ENCODE measurements around the gene SYDE2. TPM values are rescaled to one million over a fixed set of nuclear protein-coding genes. Genes with fewer than 3 reads are reported as not detected.
A peak's percentile ranks its signal among the peaks of the same experiment; 100 is the strongest.
"Not testable (repeated sequence)": the region's sequence is repeated elsewhere in the genome, so short reads cannot be mapped to it uniquely, and the experiment has no call there.

Gene SYDE2
- total and polyA plus RNA-seq, 2 experiments from 2014 or later: 20.6 to 47.5 TPM

DNA sequence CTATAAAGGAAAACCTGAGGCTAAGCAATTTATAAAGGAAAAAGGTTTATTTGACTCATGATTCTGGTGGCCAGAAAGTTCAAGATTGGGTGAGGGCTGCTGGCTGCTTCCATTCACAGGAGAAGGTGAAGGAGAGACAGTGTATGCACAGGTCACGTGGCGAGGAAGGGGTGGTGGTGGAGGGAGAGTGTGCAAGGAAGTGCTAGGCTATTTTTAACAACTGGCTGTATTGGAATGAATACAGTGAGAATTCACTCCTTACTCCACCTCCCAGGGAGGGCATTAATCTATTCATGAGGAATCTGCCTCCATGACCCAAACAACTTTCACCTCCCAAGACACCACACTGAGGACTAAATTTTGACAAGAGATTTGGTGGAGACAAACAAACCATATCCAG, 51.0 kb downstream of the SYDE2 start:
- H3K27ac ChIP-seq: peak overlapping the region; percentile 57

DNA sequence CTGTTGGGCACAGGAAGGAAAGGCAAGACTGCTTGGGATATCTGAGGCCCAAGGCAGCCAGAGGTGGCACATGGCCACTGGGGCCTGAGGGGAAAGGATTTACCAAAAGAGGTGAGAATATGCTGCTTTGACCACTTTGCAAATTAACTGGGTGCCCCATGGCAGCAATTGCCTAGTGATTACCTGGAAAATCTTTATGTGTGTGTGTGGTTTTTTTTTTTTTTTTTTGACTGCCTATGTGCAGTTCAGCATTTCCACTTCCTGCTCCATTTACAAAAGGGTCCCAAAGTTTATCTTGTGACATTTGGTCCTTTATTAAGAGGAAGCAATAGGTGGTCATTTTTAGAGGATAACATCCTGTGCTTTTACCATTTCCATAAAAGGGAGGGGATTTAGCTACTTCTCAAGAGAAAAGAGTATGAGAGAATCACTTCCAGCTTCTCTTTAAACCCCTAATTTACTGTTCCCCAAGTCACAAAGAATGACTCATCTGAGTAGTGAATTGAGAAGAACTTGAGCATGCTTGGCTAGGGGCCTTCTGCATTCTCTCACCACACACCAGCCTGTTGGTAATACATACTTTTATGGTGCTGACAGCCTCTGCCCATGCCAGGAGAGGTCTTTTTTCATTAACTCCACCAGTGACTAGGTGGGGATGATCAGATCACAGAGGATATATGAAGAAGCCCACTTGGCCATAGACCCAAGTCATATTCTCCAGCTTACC, 52.1 kb downstream of the SYDE2 start:
- no peak overlapping the region for H3K4me3 ChIP-seq
- no peaks in the 10 kb centered on the region for H3K36me3 ChIP-seq
- H3K27me3 ChIP-seq: no peaks in the 10 kb centered on the region
- peak overlapping the region; percentile 57 for H3K27ac ChIP-seq
- TF ChIP-seq, protein P1, sequence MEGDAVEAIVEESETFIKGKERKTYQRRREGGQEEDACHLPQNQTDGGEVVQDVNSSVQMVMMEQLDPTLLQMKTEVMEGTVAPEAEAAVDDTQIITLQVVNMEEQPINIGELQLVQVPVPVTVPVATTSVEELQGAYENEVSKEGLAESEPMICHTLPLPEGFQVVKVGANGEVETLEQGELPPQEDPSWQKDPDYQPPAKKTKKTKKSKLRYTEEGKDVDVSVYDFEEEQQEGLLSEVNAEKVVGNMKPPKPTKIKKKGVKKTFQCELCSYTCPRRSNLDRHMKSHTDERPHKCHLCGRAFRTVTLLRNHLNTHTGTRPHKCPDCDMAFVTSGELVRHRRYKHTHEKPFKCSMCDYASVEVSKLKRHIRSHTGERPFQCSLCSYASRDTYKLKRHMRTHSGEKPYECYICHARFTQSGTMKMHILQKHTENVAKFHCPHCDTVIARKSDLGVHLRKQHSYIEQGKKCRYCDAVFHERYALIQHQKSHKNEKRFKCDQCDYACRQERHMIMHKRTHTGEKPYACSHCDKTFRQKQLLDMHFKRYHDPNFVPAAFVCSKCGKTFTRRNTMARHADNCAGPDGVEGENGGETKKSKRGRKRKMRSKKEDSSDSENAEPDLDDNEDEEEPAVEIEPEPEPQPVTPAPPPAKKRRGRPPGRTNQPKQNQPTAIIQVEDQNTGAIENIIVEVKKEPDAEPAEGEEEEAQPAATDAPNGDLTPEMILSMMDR (IDR thresholded peaks at IDR 0.05; ENCODE audit: low read depth, low read length): no peak
- peaks cover 45% of the 10 kb centered on the region for H3K4me1 ChIP-seq (ENCODE audit: low read depth)
- no peaks in the 10 kb centered on the region for H3K9me3 ChIP-seq (ENCODE audit: low read depth)
- DNase-seq (ENCODE audit: low read depth in 1 of 2, low spot score in 1 of 2): peak; percentile 10 to 20

More for the DNA sequence above, 51.0 kb downstream of the SYDE2 start:
- Histone ChIP-seq H3K4me1 (ENCODE audit: low read depth) (peaks cover 49% of the 10 kb centered on the region), H3K9me3 (ENCODE audit: low read depth) (no peaks in the 10 kb centered on the region), H3K4me3 (no peak overlapping the region), H3K36me3 (no peaks in the 10 kb centered on the region), H3K27me3 (no peaks in the 10 kb centered on the region)
- TF ChIP-seq, protein P1 (IDR thresholded peaks at IDR 0.05; ENCODE audit: low read depth, low read length): no peak
- DNase-seq (ENCODE audit: low read depth in 1 of 2, low spot score in 1 of 2): peak in 1 of 2 donors; percentile 41

DNA sequence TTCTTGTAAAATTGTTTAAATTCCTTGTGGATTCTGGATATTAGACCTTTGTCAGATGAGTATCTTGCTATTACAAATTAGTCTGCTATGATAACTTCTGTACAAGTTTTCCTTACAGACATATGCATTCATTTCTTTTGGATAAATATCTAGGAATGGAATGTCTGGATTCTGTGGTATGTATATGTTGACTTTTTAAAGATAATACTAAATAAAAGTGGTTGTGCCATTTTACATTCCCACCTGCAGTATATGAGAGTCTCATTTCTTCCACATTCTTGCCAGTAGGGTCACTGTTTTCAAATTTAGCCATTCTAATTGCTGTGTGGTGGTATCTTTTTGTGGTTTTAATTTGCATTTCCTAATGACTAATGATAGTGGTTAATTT, 53.9 kb downstream of the SYDE2 start:
- DNase-seq (ENCODE audit: low read depth in 1 of 2, low spot score in 1 of 2): peak in 1 of 2 donors; percentile 24

DNA sequence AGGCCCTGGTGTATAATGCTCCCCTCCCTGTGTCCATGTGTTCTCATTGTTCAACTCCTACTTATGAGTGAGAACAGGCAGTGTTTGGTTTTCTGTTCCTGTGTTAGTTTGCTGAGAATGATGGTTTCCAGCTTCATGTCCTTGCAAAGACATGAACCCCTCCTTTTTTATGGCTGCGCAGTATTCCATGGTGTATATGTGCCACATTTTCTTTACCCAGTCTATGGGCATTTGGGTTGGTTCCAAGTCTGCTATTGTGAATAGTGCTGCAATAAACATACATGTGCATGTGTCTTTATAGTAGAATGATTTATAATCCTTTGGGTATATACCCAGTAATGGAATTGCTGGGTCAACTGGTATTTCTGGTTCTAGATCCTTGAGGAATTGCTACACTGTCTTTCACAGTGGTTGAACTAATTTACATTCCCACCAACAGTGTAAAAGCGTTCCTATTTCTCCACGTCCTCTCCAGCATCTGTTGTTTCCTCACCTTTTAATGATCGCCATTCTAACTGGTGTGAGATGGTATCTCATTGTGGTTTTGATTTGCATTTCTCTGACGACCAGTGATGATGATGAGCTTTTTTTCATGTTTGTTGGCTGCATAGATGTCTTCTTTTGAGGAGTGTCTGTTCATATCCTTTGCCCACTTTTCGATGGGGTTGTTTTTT, 54.4 kb downstream of the SYDE2 start:
- not testable (repeated sequence) for H3K4me3 ChIP-seq; DNase-seq (ENCODE audit: low read depth in 1 of 2, low spot score in 1 of 2); H3K27ac ChIP-seq; H3K36me3 ChIP-seq; H3K27me3 ChIP-seq; H3K9me3 ChIP-seq (ENCODE audit: low read depth)
- H3K4me1 ChIP-seq (ENCODE audit: low read depth): peaks cover 23% of the 10 kb centered on the region

More for the DNA sequence above, 53.9 kb downstream of the SYDE2 start:
- H3K4me1 ChIP-seq (ENCODE audit: low read depth): peaks cover 29% of the 10 kb centered on the region
- TF ChIP-seq, protein P1 (IDR thresholded peaks at IDR 0.05; ENCODE audit: low read depth, low read length): peak; percentile 25
- no peak overlapping the region for H3K4me3 ChIP-seq
- no peaks in the 10 kb centered on the region for H3K9me3 ChIP-seq (ENCODE audit: low read depth)
- H3K27ac ChIP-seq: no peak overlapping the region
- no peaks in the 10 kb centered on the region for H3K27me3 ChIP-seq
- H3K36me3 ChIP-seq: no peaks in the 10 kb centered on the region

DNA sequence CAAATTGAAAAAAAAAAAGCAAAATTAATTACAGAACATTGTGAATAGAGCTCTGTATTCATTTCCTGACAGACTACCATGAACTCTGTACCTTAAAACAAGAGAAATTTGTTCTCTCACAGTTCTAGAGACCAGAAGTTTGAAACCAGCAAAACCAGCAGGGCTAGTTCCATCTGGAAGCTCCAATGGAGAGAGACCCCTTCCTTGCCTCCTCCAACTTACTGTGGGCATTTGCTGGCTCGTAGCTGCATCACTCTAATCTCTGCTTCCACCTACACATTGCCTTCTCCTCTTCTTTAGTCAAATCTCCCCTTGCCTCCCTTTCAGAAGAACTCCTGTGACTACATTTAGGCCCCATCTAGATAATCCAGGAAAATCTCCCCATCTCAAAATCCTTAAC, 56.5 kb downstream of the SYDE2 start:
- DNase-seq (ENCODE audit: low read depth in 1 of 2, low spot score in 1 of 2): no peak

More for the DNA sequence above, 56.5 kb downstream of the SYDE2 start:
- no peaks in the 10 kb centered on the region for H3K9me3 ChIP-seq (ENCODE audit: low read depth)
- TF ChIP-seq, protein P1 (IDR thresholded peaks at IDR 0.05; ENCODE audit: low read depth, low read length): no peak
- H3K4me3 ChIP-seq: no peak overlapping the region
- peaks cover 6% of the 10 kb centered on the region for H3K4me1 ChIP-seq (ENCODE audit: low read depth)
- H3K27me3 ChIP-seq: no peaks in the 10 kb centered on the region
- no peaks in the 10 kb centered on the region for H3K36me3 ChIP-seq
- no peak overlapping the region for H3K27ac ChIP-seq
